RWPE1 (cell line): Measurements from ENCODE around the gene VAX1.

Source experiments
- CTCF ChIA-PET: fragments of 350-600 bp; sonication (Branson Sonifier 250); formaldehyde crosslinking; extraction: SDS; loops from one replicate; lab custom pipeline; 2021; lab: Yijun Ruan, JAX
- POLR2A ChIA-PET: fragments of 400-600 bp; formaldehyde crosslinking; extraction: SDS; loops from one replicate; lab custom pipeline; 2020; ENCODE audit warnings: antibody characterized with exemption; ENCODE audit not compliant: low non-redundant PET; lab: Yijun Ruan, JAX
- DNase-seq: peaks from one replicate; pipeline ENCODE4 v3.0.0; 2012; ENCODE audit warnings: low spot score
- H3K27ac ChIP-seq: fragments of 450-650 bp; 2 replicates; pipeline ENCODE4 v1.5.1; 2017
- TF ChIP-seq, protein P1 (sequence below): fragments of 450-650 bp; conservative IDR thresholded peaks from 2 replicates; pipeline ENCODE4 v1.5.1; 2017; ENCODE audit warnings: low read depth, mild to moderate bottlenecking

The VAX1 gene

DNA sequence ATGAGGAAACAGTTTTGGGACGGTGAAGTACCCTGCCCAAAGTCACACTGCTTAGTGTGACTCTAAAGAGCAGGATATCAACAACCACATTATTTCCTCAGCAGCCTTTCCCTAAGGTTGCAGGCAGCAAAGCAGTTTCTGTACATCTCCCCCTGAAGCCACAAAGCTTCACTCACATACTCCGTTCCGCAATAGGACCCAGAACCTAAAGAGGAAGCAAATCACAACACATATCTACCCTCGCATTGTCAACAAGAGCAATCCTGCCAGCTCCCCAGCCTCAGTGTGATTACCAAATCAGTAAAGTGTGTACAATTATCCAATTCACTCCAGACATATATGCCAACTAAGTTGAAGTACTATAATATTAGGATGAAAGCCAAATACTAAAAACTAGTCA lies 30.8 kb downstream of the VAX1 start:
- POLR2A ChIA-PET = no interaction called here
- no peak overlapping the region for H3K27ac ChIP-seq
- TF ChIP-seq, protein P1, sequence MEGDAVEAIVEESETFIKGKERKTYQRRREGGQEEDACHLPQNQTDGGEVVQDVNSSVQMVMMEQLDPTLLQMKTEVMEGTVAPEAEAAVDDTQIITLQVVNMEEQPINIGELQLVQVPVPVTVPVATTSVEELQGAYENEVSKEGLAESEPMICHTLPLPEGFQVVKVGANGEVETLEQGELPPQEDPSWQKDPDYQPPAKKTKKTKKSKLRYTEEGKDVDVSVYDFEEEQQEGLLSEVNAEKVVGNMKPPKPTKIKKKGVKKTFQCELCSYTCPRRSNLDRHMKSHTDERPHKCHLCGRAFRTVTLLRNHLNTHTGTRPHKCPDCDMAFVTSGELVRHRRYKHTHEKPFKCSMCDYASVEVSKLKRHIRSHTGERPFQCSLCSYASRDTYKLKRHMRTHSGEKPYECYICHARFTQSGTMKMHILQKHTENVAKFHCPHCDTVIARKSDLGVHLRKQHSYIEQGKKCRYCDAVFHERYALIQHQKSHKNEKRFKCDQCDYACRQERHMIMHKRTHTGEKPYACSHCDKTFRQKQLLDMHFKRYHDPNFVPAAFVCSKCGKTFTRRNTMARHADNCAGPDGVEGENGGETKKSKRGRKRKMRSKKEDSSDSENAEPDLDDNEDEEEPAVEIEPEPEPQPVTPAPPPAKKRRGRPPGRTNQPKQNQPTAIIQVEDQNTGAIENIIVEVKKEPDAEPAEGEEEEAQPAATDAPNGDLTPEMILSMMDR = no peak
- CTCF ChIA-PET = no interaction called here
- no peak for DNase-seq

DNA sequence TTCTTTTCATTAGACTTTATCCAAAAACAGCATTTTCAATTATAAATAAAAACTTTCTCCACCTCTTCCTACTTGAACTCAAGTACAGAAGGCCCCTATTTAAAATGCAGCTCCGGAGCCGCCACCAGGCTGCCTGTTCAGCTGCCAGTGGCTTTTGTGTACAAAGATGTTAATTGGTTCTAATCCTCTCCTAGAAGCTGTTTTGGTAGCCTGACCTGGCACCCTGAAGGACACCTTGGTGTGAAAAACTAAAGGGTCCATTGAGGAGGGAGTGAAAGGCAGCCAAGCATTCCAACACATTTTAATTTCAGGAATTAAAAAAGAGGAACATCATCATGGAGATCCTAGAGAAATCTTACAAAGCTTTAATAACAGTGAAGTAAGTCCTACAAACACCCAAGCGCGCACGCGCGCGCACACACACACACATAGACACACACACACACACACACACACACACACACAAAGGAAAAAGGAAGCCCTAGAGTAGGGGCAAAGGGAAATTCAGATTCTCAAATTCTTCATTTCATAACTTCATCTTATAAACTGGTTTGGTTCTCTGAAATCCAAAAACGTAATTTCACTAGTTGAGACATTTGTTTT lies 41.4 kb downstream of the VAX1 start:
- TF ChIP-seq, protein P1 = no peak
- H3K27ac ChIP-seq = no peak overlapping the region
- ChIA-PET POLR2A (no interaction called here), CTCF (no interaction called here)
- no peak for DNase-seq

DNA sequence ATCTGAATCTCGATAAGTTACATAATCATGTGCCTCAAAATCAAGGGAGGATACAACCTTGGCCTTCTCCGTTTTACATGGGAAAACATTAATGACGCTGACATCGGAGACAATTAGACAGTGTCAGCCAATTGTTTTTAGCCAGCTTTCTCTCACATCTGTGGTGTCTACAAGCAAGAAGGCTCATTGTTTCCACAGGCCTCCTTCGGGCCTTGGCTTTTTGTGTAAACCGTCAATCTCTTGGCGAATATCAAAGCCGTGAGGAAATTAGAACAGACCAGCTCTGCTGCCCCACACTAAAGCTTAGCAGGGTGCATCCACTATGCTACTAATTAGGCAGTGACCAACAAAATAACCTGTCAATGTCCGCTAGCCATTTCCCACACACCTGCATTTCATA lies 43.2 kb downstream of the VAX1 start:
- CTCF ChIA-PET = interaction anchor here (0.7 kb wide), 1 partner anchor 17 kb away, joined by 3 read pairs; no protein-coding TSS in a partner anchor
- H3K27ac ChIP-seq = no peak overlapping the region
- no peak for DNase-seq
- POLR2A ChIA-PET = no interaction called here
- TF ChIP-seq, protein P1 = no peak

DNA sequence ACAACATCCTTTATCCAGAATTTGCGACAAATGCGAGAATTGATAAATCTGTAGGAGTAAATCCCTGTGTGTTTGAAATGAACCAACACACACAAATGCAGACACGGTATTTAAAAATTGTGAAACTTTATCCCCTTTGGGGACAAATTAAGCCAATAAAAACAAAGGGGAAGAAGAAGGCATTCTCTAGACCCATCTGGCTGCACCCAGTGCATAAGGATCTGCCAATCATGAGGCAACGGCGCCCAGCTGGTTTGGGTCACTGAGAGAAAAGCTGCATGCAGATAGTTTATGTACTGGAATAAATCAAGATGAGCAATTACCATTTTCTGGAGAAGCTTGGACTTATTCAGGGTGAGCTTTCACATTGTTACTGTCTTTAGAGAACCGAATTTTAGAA lies 45.7 kb downstream of the VAX1 start:
- no peak overlapping the region for H3K27ac ChIP-seq
- DNase-seq = no peak
- POLR2A ChIA-PET = no interaction called here
- CTCF ChIA-PET = interaction anchor here (0.6 to 0.9 kb wide), 2 partner anchors 42 to 74 kb away, joined by 3 to 4 read pairs; no protein-coding TSS in a partner anchor
- TF ChIP-seq, protein P1 = no peak

DNA sequence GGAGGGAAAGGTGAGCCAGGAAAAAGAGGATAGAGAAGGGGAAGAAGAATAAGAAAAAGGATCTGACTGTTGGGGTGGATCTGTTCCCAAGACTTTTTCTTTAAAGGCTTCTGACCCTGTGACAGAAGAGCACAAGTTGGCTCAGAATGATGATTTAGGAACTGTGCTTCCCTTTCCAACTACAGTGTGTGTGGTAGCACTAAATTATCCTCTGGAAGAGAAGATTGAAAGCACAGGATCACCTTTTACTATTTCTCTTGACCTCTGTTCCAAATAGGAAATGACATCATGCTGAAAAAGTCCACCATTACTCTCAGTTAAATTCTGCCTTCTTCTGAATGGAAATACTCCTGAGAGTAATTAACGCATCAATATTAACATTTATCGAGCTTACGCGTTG lies 47.2 kb downstream of the VAX1 start:
- TF ChIP-seq, protein P1 = no peak
- CTCF ChIA-PET = interaction anchor here (0.6 kb wide), 1 partner anchor 632 kb away, joined by 3 read pairs; no protein-coding TSS in a partner anchor

DNA sequence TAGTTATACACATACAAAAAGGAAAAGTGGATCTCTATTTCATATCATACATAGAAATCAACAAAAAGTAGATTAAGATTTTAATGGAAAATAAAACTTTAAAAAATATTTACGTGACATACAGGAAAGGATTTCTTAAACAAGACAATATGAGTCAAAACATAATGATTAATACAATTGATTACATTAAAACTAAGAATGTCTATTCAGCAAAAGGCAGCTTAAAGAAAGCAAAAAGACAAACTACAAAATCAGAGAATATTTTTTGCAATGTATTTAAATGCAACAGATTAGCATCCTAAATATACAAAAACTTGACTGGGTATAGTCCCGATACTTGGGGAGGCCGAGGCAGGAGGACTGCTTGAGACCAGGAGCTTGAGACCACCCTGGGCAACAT lies 50.5 kb downstream of the VAX1 start:
- no peak for DNase-seq
- no peak overlapping the region for H3K27ac ChIP-seq
- TF ChIP-seq, protein P1 = no peak
- CTCF ChIA-PET = no interaction called here
- POLR2A ChIA-PET = no interaction called here

More for the DNA sequence above, 47.2 kb downstream of the VAX1 start:
- DNase-seq = no peak
- no peak overlapping the region for H3K27ac ChIP-seq
- POLR2A ChIA-PET = no interaction called here
